ENCODE data around the gene ENPP4.
"Not testable (repeated sequence)": the region's sequence is repeated elsewhere in the genome, so short reads cannot be mapped to it uniquely, and the experiment has no call there.

ENPP4 gene

GRCh38 chr6:46131291-46131690 lies 1.5 kb downstream of the ENPP4 start:
- not testable (repeated sequence) for DNase-seq (ENCODE audit: low spot score)

DNA sequence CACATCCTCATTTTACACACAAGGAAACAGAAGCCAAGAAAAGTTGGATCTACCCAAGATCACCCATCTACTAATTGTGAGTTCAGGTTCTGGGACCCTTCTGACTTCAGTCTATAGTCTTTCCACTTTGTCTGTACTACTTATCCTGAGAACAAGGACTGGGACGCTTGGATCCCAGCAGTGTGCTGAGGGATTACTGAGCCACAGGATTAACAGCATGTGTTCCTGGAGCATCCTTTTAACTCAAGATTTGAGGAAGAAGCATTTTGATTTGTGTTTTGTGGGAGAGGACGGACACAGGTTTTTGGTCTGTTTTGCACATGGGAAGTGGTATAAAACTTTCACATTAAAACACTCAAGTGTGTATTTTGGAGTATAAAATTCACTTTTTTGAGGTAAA lies 4.4 kb downstream of the ENPP4 start:
- DNase-seq (ENCODE audit: low spot score), result no peak

DNA sequence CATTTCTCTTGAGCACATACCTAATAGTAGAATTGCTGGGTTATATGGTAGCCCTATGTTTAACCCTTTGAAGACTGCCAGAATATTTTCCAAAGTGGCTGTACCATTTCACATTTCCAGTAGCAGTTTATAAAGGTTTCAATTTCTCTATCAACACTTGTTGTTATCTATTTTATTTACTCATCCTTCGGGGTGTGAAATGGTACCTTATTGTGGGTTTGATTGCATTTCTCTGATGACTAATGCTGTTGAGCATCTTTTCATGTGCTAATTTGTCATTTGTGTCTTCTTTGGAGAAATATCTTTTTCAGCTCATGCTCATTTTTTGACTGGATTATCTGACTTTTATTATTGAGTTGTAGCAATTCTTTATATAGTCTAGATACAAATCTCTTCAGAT lies 5.4 kb downstream of the ENPP4 start:
- DNase-seq (ENCODE audit: low spot score), result no peak

GRCh38 chr6:46136831-46137230 lies 7.0 kb downstream of the ENPP4 start:
- no peak for DNase-seq (ENCODE audit: low spot score)

- no peak for DNase-seq (ENCODE audit: low spot score)
Measured at GRCh38 chr6:46137387-46137786, 7.6 kb downstream of the ENPP4 start.

DNA sequence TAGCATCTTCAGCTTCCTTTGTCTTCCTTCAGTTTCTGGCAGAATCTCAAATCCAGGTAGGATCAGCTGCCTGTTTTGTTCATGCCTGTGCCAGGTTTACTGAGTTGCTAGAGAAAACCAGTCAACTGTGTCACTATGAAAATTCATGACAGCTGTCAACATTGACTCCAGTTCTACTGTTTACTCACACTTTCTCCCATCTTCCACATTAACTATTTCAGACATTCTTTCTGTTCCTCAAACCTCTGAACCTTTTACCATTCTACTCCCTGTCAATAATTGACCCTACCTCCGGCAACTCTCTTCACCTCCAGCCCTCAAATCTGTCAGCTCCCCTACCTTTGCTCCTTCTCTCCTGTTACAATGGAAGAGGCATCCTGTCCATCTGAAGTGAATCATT lies 8.5 kb downstream of the ENPP4 start:
- peak; percentile 8 for DNase-seq (ENCODE audit: low spot score)

GRCh38 chr6:46144270-46144669 lies 14.5 kb downstream of the ENPP4 start:
- DNase-seq (ENCODE audit: low spot score), result no peak

GRCh38 chr6:46149066-46149465 lies 19.3 kb downstream of the ENPP4 start:
- not testable (repeated sequence) for DNase-seq (ENCODE audit: low spot score)

GRCh38 chr6:46156701-46157100 lies 26.9 kb downstream of the ENPP4 start:
- no peak for DNase-seq (ENCODE audit: low spot score)

- no peak for DNase-seq (ENCODE audit: low spot score)
Measured at GRCh38 chr6:46159229-46159628, 29.4 kb downstream of the ENPP4 start.

- no peak for DNase-seq (ENCODE audit: low spot score)
Measured at GRCh38 chr6:46160102-46160501, 30.3 kb downstream of the ENPP4 start.

DNA sequence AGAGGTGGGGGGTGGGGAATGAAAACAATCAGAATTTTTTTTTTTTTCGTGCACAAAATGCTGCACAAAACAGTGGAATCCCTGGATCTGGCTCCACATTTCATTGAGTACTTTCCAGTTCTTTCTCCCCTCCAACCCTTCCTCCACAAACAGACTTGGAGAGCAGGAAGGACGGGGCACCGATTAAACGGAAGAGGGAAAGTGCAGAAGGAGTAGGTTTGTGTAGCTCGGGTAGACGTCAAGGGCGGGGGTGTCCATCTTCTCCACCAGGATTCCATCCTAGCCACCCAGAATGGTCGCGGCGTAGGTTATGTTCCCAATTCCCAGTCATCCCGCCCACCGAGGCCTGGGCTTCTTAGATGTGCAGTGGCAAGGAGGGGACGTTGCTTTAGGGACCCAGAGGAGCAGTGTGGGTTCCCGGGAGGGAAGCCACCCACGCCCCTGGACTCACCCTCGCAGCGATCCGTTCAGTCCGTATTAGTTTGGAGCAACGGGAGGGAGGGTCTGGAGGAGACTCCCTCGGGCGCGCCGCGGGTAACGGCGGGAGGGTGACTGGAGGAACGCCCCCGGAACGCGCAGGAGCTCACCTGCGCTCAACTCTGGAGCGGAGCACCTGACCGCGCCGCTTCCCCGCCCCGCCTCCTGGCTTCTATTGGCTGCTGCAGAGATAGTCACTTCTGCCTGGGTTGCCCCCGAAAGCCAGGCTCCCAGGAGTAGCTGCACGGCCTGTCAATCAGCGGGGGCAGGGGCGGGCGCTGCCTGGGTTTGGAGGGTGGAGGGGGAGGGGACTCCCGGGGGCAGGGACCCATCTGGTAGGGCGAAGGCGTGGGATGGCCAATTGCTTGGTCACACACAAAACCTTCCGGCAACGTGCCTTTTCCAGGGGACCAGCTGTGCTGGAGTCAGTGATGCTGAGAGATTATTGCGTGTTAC lies 40.8 kb downstream of the ENPP4 start, which contains the start of gene ENPP5:
TSS of gene ENPP5 (minus strand) at position 624 of the 933 bp plus-strand sequence. CDS start 2,718 bp downstream, outside the sequence.
- peak; percentile 92 for DNase-seq (ENCODE audit: low spot score)

DNA sequence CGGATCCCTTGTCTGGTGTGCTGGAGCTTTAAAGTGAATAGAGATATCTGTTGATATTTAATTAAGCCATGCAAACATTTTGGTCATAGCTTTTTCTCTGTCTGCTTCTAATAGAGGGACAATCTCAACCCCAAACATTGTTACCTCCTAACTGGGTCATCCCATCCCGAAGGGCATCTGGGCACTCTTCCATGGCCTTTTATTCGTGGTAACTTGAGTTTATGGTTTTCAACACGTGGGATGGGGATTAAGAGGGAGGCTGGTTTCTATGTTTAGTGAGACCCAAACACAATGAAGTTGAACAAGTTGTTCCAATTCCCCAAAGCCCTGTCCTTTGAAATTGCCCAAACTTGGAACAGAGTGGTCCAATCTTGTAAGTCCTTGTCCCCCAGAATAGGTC lies 42.4 kb downstream of the ENPP4 start:
- no peak for DNase-seq (ENCODE audit: low spot score)

DNA sequence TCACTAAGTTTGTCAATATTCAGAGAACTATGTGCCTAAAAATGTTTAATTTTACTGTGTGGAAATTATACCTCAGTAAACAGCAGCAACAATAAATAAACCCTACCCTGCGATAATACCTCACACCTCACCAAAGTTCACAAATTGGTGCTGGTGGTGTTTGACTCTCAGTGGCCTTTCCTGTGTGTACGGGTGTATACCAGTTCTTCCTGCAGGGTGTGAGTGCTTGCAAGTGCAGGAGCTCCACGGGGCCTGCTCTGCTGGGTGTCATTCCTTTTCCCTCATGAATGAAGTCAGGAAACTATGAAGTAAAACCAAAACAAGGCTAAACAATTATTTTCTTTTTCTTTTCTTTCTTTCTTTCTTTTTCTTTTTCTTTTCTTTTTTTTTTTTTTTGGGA lies 45.1 kb downstream of the ENPP4 start:
- no peak for DNase-seq (ENCODE audit: low spot score)

- DNase-seq (ENCODE audit: low spot score), result no peak
Measured at GRCh38 chr6:46175446-46175845, 45.7 kb downstream of the ENPP4 start.

GRCh38 chr6:46175976-46176375 lies 46.2 kb downstream of the ENPP4 start:
- DNase-seq (ENCODE audit: low spot score), result peak; percentile 14

- no peak for DNase-seq (ENCODE audit: low spot score)
Measured at GRCh38 chr6:46184114-46184513, 54.3 kb downstream of the ENPP4 start.

GRCh38 chr6:46186583-46186982 lies 56.8 kb downstream of the ENPP4 start:
- no peak for DNase-seq (ENCODE audit: low spot score)

GRCh38 chr6:46189726-46190125 lies 59.9 kb downstream of the ENPP4 start:
- no peak for DNase-seq (ENCODE audit: low spot score)

GRCh38 chr6:46190889-46191288 lies 61.1 kb downstream of the ENPP4 start:
- no peak for DNase-seq (ENCODE audit: low spot score)

DNA sequence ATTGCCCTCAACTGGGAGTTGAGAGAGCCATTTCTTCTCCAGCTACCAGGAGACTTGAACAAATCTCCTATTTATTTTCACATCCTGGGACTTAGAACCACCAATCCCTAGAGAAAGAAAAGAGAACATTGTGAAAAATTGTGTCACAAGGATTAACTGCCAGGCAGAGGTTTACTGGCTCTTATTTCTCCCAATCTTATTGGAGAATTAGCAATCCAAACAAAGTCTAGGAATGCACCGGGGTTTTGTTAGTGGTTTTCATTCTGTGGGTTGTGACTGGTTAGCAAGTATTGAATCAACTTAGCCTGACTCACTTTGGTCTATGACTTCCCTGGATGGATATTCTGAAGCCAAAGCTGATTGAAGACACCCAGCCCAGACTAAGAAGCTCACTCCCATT lies 62.2 kb downstream of the ENPP4 start:
- DNase-seq (ENCODE audit: low spot score), result no peak
